Loucy (cell line): ENCODE data around the gene TMOD1.

Experiments used
- H2AFZ ChIP-seq: fragments of 200-600 bp; sonication (generic); 2 replicates; pipeline ENCODE4 v1.6.0; 2016; ENCODE audit warnings: antibody characterized with exemption, mild to moderate bottlenecking, low read length, moderate library complexity
- H3F3A ChIP-seq: fragments of 200-600 bp; 2 replicates; pipeline ENCODE4 v1.6.0; 2016; ENCODE audit warnings: antibody characterized with exemption, low read depth, mild to moderate bottlenecking
- H3K27me3 ChIP-seq: fragments of 200-600 bp; sonication (generic); 2 replicates; pipeline ENCODE4 v1.6.1; 2014; ENCODE audit warnings: low read length, mild to moderate bottlenecking; ENCODE audit not compliant: insufficient read depth, poor library complexity, severe bottlenecking
- H3K36me3 ChIP-seq: fragments of 200-600 bp; sonication (generic); 2 replicates; pipeline ENCODE4 v1.6.1; 2016; ENCODE audit warnings: low read length; ENCODE audit not compliant: insufficient read depth
- H3K4me1 ChIP-seq: fragments of 200-600 bp; sonication (generic); 2 replicates; pipeline ENCODE4 v1.5.1; 2014; ENCODE audit warnings: low read length, mild to moderate bottlenecking; ENCODE audit not compliant: insufficient read depth, poor library complexity, severe bottlenecking
- H3K4me2 ChIP-seq: fragments of 200-600 bp; sonication (generic); 2 replicates; pipeline ENCODE4 v1.6.0; 2014; ENCODE audit warnings: antibody characterized with exemption, low read length, low read depth, mild to moderate bottlenecking; ENCODE audit not compliant: poor library complexity, severe bottlenecking
- H3K4me3 ChIP-seq: fragments of 200-600 bp; sonication (generic); 2 replicates; pipeline ENCODE4 v1.5.1; 2014; ENCODE audit warnings: low read length, mild to moderate bottlenecking, mixed read lengths; ENCODE audit not compliant: poor library complexity, severe bottlenecking
- H3K79me2 ChIP-seq: fragments of 200-600 bp; sonication (generic); 2 replicates; pipeline ENCODE4 v1.6.1; 2014; ENCODE audit warnings: low read length; ENCODE audit not compliant: insufficient read depth
- H3K9ac ChIP-seq: fragments of 200-600 bp; sonication (generic); 2 replicates; pipeline ENCODE4 v1.6.0; 2014; ENCODE audit warnings: mild to moderate bottlenecking, low read depth, low read length, moderate library complexity; ENCODE audit not compliant: poor library complexity, severe bottlenecking
- H3K9me2 ChIP-seq: fragments of 200-600 bp; sonication (generic); replicated peaks from 2 replicates; pipeline ENCODE4 v1.6.1; 2016; ENCODE audit warnings: low read depth, low read length, mixed read lengths
- H3K9me3 ChIP-seq: fragments of 200-600 bp; sonication (generic); 2 replicates; pipeline ENCODE4 v1.6.1; 2014; ENCODE audit warnings: mild to moderate bottlenecking, antibody characterized with exemption, low read length, low read depth; ENCODE audit not compliant: insufficient read depth
- H4K20me1 ChIP-seq: fragments of 200-600 bp; sonication (generic); 2 replicates; pipeline ENCODE4 v1.6.0; 2014; ENCODE audit warnings: antibody characterized with exemption, low read length, mild to moderate bottlenecking; ENCODE audit not compliant: insufficient read depth, poor library complexity, severe bottlenecking
- CTCF ChIP-seq: fragments of 200-600 bp; sonication (generic); conservative IDR thresholded peaks from 2 replicates; pipeline ENCODE4 v1.5.1; 2014; ENCODE audit warnings: mild to moderate bottlenecking, antibody characterized with exemption, low read length
- EZH2phosphoT487 ChIP-seq: fragments of 200-600 bp; IDR thresholded peaks from 2 replicates; pipeline ENCODE4 v1.6.1; 2018; ENCODE audit warnings: antibody characterized with exemption, mild to moderate bottlenecking, moderate library complexity, borderline replicate concordance

The TMOD1 gene

DNA sequence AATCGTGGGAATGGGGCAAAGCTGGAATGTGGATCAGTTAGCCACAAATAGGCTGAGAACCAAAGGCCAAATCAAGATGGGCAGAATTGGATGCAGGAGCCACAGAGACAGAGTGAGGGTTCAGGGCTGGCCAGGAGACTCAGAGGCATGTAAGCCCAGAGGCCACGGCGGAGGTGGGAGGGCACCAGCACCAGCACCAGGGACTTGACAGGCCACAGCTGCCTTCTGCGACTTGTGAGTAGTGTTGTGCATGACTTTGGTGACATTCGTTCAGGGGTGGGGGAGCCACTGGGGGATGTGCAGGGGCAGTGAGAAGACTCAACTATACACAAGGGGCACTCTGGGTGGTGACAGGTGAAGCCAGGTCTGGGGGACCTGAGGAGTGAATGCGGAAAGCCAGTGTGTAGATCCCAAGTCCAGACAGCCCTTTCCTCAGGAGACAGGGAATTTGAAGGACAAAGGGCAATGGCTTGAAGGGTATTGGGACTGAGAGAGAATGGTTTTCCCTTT lies 53.2 kb downstream of the TMOD1 start:
- TF ChIP-seq CTCF (no peak), EZH2phosphoT487 (no peak)
- Histone ChIP-seq H3K4me2 (no peak overlapping the region), H3K4me1 (no peaks in the 10 kb centered on the region), H3K9me3 (no peaks in the 10 kb centered on the region), H3K27me3 (no peaks in the 10 kb centered on the region), H4K20me1 (no peaks in the 10 kb centered on the region), H3K9ac (no peak overlapping the region), H3K4me3 (no peak overlapping the region), H2AFZ (no peak overlapping the region), H3F3A (no peaks in the 10 kb centered on the region), H3K36me3 (no peaks in the 10 kb centered on the region), H3K79me2 (no peaks in the 10 kb centered on the region), H3K9me2 (no peaks in the 10 kb centered on the region)

DNA sequence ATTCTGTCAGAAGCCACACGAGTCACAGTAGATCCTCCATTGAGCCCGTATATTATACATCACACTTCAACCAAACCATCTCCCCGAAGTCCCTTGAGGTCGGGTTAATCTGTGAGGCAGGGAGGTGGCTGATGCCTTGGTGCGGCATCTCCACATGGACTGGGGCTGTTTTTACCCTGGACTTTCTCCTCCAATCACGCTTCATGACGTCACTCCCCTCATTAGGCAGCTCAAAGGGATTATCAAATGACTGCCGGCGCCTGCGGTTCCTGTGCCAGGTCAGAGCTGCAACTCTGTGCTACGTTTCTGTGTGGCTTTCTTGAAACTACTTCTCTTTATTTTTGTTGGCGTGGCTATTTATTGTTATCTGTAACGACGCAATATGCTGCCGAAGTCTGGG lies 53.7 kb downstream of the TMOD1 start:
- TF ChIP-seq CTCF = no peak
- no peak for TF ChIP-seq EZH2phosphoT487

GRCh38 chr9:97556036-97556720 lies 54.7 kb downstream of the TMOD1 start:
- no peaks in the 10 kb centered on the region for H3K79me2 ChIP-seq
- H3K27me3 ChIP-seq = no peaks in the 10 kb centered on the region
- no peaks in the 10 kb centered on the region for H3K36me3 ChIP-seq
- no peak overlapping the region for H3K9ac ChIP-seq
- H2AFZ ChIP-seq = no peak overlapping the region
- no peaks in the 10 kb centered on the region for H3F3A ChIP-seq
- H3K9me3 ChIP-seq = no peaks in the 10 kb centered on the region
- no peak overlapping the region for H3K4me3 ChIP-seq
- H3K4me2 ChIP-seq = no peak overlapping the region
- no peaks in the 10 kb centered on the region for H4K20me1 ChIP-seq
- no peaks in the 10 kb centered on the region for H3K9me2 ChIP-seq
- TF ChIP-seq CTCF (no peak), EZH2phosphoT487 (no peak)
- H3K4me1 ChIP-seq = no peaks in the 10 kb centered on the region

More for the DNA sequence above, 53.7 kb downstream of the TMOD1 start:
- H3K4me3 ChIP-seq = no peak overlapping the region
- no peaks in the 10 kb centered on the region for H3K9me2 ChIP-seq
- H3K79me2 ChIP-seq = no peaks in the 10 kb centered on the region
- no peaks in the 10 kb centered on the region for H3K9me3 ChIP-seq
- no peaks in the 10 kb centered on the region for H3K36me3 ChIP-seq
- H4K20me1 ChIP-seq = no peaks in the 10 kb centered on the region
- no peak overlapping the region for H3K9ac ChIP-seq
- no peak overlapping the region for H3K4me2 ChIP-seq
- no peaks in the 10 kb centered on the region for H3K4me1 ChIP-seq
- H3K27me3 ChIP-seq = no peaks in the 10 kb centered on the region
- no peak overlapping the region for H2AFZ ChIP-seq
- no peaks in the 10 kb centered on the region for H3F3A ChIP-seq
